Right atrium auricular region (tissue), 2 donors: ENCODE data around the gene NCK1. TPM values are rescaled to one million over a fixed set of nuclear protein-coding genes. Genes with fewer than 3 reads are reported as not detected.

Experiments used
- DNase-seq: peaks from one replicate; pipeline ENCODE4 v3.0.0-alpha.2; 2019; ENCODE audit warnings: low spot score
- H3K27ac ChIP-seq, 2 donors: fragments of 200-600 bp; sonication (generic); 1 replicate in 1 of 2; 2 replicates in 1 of 2; pipeline ENCODE4 v1.5.1; 2016 to 2019
- H3K27me3 ChIP-seq, 2 donors: fragments of 200-600 bp; sonication (generic); one replicate each; pipeline versions ENCODE4 v1.5.1 to v1.6.0; 2017 to 2019
- H3K36me3 ChIP-seq: fragments of 200-600 bp; sonication (generic); one replicate; pipeline ENCODE4 v1.5.1; 2016
- H3K4me1 ChIP-seq, 2 donors: fragments of 200-600 bp; sonication (generic); one replicate each; pipeline versions ENCODE4 v1.5.1 to v1.6.0; 2017 to 2019
- H3K4me3 ChIP-seq, 2 donors: fragments of 200-600 bp; sonication (generic); 1 replicate in 1 of 2; 2 replicates in 1 of 2; pipeline ENCODE4 v1.5.1; 2017 to 2019; ENCODE audit warnings: mild to moderate bottlenecking in 1 of 2, moderate library complexity in 1 of 2
- H3K9me3 ChIP-seq, 2 donors: fragments of 200-600 bp; sonication (generic); one replicate each; pipeline ENCODE4 v1.5.1; 2019
- total RNA-seq, 2 donors: library from RNA; depleted of rRNA; stranded (reverse); fragments of >200 nt; gene quantifications; one replicate each; pipeline ENCODE4 v1.1.0, GENCODE V29; 2016
- TF ChIP-seq, protein P1 (sequence below), 2 donors: fragments of 200-600 bp; sonication (generic); IDR thresholded peaks; one replicate each; pipeline ENCODE4 v1.5.1; 2019; ENCODE audit warnings: antibody characterized with exemption in 2 of 2

Gene NCK1
- total RNA-seq, 2 donors from 2014 or later: 21.5 to 22.0 TPM

DNA sequence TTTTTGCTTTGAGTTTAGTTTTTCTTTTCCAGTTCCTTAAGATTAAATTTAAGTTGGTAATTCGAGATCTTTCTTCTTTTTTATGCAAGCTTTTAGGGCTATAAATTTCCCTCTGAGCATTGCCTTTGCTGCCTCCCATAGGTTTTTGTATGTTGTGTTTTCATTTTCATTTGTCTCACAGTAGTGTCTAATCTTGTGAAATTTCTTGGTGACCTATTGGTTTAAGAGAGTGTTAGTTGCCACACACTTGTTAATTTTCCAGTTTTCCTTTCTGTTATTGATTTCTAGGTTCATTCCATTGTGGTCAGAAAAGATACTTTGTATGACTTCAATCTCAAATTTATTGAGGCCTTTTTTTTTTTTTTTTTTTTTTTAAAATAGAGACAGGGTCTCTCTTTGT is 77.5 kb downstream of the NCK1 start:
- H3K4me3 ChIP-seq: no peak overlapping the region
- DNase-seq: no peak
- H3K9me3 ChIP-seq: no peaks in the 10 kb centered on the region
- TF ChIP-seq, protein P1, sequence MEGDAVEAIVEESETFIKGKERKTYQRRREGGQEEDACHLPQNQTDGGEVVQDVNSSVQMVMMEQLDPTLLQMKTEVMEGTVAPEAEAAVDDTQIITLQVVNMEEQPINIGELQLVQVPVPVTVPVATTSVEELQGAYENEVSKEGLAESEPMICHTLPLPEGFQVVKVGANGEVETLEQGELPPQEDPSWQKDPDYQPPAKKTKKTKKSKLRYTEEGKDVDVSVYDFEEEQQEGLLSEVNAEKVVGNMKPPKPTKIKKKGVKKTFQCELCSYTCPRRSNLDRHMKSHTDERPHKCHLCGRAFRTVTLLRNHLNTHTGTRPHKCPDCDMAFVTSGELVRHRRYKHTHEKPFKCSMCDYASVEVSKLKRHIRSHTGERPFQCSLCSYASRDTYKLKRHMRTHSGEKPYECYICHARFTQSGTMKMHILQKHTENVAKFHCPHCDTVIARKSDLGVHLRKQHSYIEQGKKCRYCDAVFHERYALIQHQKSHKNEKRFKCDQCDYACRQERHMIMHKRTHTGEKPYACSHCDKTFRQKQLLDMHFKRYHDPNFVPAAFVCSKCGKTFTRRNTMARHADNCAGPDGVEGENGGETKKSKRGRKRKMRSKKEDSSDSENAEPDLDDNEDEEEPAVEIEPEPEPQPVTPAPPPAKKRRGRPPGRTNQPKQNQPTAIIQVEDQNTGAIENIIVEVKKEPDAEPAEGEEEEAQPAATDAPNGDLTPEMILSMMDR (IDR thresholded peaks at IDR 0.05): no peak
- no peaks in the 10 kb centered on the region for H3K36me3 ChIP-seq
- H3K27ac ChIP-seq: no peak overlapping the region
- H3K4me1 ChIP-seq: peaks cover 0 to 19% of the 10 kb centered on the region in 2 donors
- no peaks in the 10 kb centered on the region for H3K27me3 ChIP-seq

DNA sequence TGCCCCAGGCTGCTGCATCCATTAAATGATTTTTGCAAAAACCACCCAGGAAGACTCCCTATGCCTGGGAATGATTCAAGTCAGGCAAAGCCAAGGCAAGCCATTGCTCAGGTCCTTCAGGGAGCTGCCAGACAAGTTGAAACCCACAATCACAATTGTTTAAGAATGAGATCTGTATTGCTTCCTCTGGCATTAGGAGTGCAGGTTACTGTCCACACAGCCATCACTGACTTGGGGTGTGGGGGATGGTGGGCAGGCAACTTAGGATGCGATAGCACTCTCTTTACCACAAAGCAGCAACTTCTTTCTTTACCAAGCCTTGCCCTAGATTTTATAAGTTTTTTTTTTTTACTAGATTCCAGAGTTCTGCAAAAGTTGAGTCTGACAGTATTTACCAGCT is 80.8 kb downstream of the NCK1 start:
- no peaks in the 10 kb centered on the region for H3K9me3 ChIP-seq
- peaks cover 0 to 21% of the 10 kb centered on the region in 2 donors for H3K4me1 ChIP-seq
- no peak overlapping the region for H3K4me3 ChIP-seq
- no peak overlapping the region for H3K27ac ChIP-seq
- H3K36me3 ChIP-seq: peaks cover 13% of the 10 kb centered on the region
- DNase-seq: no peak
- TF ChIP-seq, protein P1 (IDR thresholded peaks at IDR 0.05): no peak
- no peaks in the 10 kb centered on the region for H3K27me3 ChIP-seq

DNA sequence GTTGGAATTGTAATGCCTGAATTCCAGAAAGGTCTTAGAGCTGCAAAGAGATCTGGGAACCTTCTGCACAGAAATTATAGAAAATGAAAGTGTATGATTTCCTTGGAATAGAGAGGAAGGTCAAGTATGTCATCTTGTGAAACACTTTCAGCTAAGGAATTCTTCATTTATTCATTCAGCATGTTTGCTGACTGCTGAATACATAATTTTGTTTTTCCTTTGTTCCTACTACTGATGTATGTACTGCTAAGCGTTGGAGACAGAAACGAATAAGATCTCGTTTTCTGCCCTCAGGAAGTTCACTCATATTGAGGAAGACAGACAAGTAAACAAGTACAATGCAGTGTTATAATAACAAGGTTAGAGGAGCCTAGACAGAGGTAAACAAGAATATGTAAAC is 81.4 kb downstream of the NCK1 start:
- H3K27ac ChIP-seq: no peak overlapping the region
- H3K4me1 ChIP-seq: peaks cover 0 to 15% of the 10 kb centered on the region in 2 donors

DNA sequence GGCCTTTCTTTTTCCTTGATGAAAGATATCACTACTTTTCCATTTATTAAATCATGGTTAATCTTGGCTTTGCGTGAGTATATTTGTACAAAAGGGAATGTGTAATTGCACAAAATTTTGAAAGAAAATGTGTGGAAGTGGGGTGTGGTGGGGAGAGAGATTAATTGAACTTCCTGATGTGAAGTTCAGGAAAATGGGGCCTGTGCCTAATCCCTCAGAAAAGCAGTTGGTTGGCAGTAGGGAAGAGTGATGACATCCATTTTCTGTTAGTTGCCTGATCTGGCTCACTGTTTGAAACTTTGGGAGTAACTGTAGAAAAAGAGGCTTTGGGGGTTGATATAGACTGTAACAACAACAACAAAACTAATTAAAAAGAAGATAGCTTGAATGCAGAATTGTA is 85.0 kb downstream of the NCK1 start:
- no peak overlapping the region for H3K27ac ChIP-seq
- no peaks in the 10 kb centered on the region for H3K27me3 ChIP-seq
- H3K36me3 ChIP-seq: peaks cover 13% of the 10 kb centered on the region
- no peak for DNase-seq
- TF ChIP-seq, protein P1 (IDR thresholded peaks at IDR 0.05): no peak
- H3K4me3 ChIP-seq: no peak overlapping the region
- H3K9me3 ChIP-seq: no peaks in the 10 kb centered on the region
- H3K4me1 ChIP-seq: peaks cover 0 to 10% of the 10 kb centered on the region in 2 donors

More for the DNA sequence above, 81.4 kb downstream of the NCK1 start:
- no peaks in the 10 kb centered on the region for H3K27me3 ChIP-seq
- no peak overlapping the region for H3K4me3 ChIP-seq
- no peak for DNase-seq
- TF ChIP-seq, protein P1 (IDR thresholded peaks at IDR 0.05): no peak
- H3K36me3 ChIP-seq: peaks cover 13% of the 10 kb centered on the region
- no peaks in the 10 kb centered on the region for H3K9me3 ChIP-seq

DNA sequence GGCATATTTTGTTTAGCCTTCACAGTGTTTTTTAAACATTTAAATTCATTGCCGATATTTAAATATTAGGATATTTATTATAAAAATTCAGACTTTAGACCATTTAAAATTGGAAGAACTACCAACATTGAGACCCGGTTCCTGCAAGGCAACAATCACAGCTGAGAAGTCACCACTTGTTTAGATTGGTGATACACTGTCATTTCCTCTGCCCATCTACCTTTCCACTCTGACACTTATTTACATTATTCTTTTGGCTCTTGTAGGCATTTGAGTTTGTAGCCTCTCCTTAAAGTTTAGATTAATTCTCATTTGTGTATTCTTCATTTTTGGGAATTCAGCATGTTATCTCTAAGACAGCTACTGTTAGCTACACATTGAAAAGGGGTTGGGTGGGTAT is 85.5 kb downstream of the NCK1 start:
- peaks cover 13% of the 10 kb centered on the region for H3K36me3 ChIP-seq
- no peak overlapping the region for H3K4me3 ChIP-seq
- no peak for DNase-seq
- no peaks in the 10 kb centered on the region for H3K9me3 ChIP-seq
- TF ChIP-seq, protein P1 (IDR thresholded peaks at IDR 0.05): no peak
- H3K4me1 ChIP-seq: peaks cover 0 to 10% of the 10 kb centered on the region in 2 donors
- no peaks in the 10 kb centered on the region for H3K27me3 ChIP-seq
- H3K27ac ChIP-seq: no peak overlapping the region

DNA sequence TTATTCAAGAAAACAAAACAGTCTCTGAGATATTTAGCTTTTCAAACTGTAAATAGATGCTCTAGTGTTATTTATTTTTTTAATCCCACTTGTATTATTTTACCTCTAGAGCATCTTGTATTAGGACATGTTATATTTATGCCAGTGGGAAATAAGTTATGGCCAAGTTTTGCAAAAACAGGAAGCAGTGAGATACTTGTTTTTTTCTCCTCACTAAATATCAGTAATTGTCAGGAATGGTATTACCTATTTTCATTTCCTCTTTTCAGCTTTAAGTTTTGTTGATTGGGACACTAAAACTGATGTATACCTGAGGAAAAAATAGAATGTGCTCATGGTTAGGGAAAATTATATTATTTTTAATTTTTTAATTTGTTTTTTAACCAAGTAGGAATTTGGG is 87.1 kb downstream of the NCK1 start:
- no peak overlapping the region for H3K4me3 ChIP-seq
- TF ChIP-seq, protein P1 (IDR thresholded peaks at IDR 0.05): no peak
- no peak overlapping the region for H3K27ac ChIP-seq
- no peaks in the 10 kb centered on the region for H3K9me3 ChIP-seq
- H3K27me3 ChIP-seq: no peaks in the 10 kb centered on the region
- peaks cover 0 to 6% of the 10 kb centered on the region in 2 donors for H3K4me1 ChIP-seq
- peaks cover 13% of the 10 kb centered on the region for H3K36me3 ChIP-seq
- no peak for DNase-seq
